ENCODE measurements around the gene ZNF277.

DNA sequence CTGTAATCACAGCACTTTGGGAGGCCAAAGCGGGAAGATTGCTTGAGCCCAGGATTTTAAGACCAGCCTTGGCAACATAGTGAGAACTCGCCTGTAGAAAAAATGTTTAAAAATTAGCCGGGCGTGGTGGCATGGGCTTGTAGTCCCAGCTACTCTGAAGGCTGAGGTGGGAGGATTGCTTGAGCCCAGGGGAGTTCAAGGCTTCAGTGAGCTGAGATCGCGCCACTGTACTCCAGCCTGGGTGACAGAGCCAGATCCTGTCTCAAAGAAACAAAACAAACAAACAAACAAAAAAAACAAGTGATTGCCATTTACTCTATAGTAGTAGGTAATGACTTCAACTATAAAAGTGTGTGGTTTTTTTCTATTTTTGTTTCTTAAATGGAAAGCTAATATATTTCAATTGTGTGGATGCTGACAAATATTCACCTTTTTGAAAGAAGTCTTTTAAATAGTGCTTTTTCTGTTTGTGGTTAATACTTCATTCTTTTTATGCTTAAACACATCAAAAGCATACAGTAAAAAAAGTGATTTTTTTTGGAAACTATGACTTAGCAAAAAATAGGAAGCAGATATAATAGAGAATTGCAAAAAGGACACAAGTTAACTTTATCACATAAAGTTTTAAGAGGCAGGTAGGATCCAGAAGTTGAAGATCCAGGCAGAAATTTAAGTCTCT, 48.4 kb downstream of the ZNF277 start:
- TF ChIP-seq, protein P1, sequence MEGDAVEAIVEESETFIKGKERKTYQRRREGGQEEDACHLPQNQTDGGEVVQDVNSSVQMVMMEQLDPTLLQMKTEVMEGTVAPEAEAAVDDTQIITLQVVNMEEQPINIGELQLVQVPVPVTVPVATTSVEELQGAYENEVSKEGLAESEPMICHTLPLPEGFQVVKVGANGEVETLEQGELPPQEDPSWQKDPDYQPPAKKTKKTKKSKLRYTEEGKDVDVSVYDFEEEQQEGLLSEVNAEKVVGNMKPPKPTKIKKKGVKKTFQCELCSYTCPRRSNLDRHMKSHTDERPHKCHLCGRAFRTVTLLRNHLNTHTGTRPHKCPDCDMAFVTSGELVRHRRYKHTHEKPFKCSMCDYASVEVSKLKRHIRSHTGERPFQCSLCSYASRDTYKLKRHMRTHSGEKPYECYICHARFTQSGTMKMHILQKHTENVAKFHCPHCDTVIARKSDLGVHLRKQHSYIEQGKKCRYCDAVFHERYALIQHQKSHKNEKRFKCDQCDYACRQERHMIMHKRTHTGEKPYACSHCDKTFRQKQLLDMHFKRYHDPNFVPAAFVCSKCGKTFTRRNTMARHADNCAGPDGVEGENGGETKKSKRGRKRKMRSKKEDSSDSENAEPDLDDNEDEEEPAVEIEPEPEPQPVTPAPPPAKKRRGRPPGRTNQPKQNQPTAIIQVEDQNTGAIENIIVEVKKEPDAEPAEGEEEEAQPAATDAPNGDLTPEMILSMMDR (IDR thresholded peaks at IDR 0.05), result no peak
- TF ChIP-seq POLR2A (IDR thresholded peaks at IDR 0.05) (no peak), EP300 (IDR thresholded peaks at IDR 0.05; ENCODE audit: low read depth) (no peak), POLR2AphosphoS5 (IDR thresholded peaks at IDR 0.05) (no peak)

Data from transverse colon (tissue), 4 donors.